Endothelial cell (in vitro differentiated cells): ENCODE data around the gene SNX24. TPM values are rescaled to one million over a fixed set of nuclear protein-coding genes. Genes with fewer than 3 reads are reported as not detected.

Experiments used
- DNase-seq: peaks from one replicate; pipeline ENCODE4 v3.0.0; 2021; ENCODE audit warnings: low spot score
- H3K27ac Mint-ChIP-seq: one replicate; pipeline ENCODE4 v1.8.0; 2021; ENCODE audit warnings: mixed read lengths, inconsistent platforms; ENCODE audit not compliant: unreplicated experiment
- H3K27me3 Mint-ChIP-seq: one replicate; pipeline ENCODE4 v1.8.0; 2021; ENCODE audit warnings: mild to moderate bottlenecking, moderate library complexity, mixed read lengths, inconsistent platforms; ENCODE audit not compliant: unreplicated experiment
- H3K36me3 Mint-ChIP-seq: one replicate; pipeline ENCODE4 v1.8.0; 2021; ENCODE audit warnings: mild to moderate bottlenecking, low read depth, mixed read lengths, inconsistent platforms; ENCODE audit not compliant: unreplicated experiment
- H3K4me1 Mint-ChIP-seq: one replicate; pipeline ENCODE4 v1.8.0; 2021; ENCODE audit warnings: mild to moderate bottlenecking, mixed read lengths, inconsistent platforms; ENCODE audit not compliant: unreplicated experiment
- H3K4me3 Mint-ChIP-seq: one replicate; pipeline ENCODE4 v1.8.0; 2021; ENCODE audit warnings: mild to moderate bottlenecking, mixed read lengths, inconsistent platforms; ENCODE audit not compliant: unreplicated experiment
- H3K9me3 Mint-ChIP-seq: one replicate; pipeline ENCODE4 v1.8.0; 2021; ENCODE audit warnings: mixed read lengths, inconsistent platforms; ENCODE audit not compliant: unreplicated experiment
- CTCF ChIP-seq: fragments of 200-600 bp; sonication (generic); IDR thresholded peaks from one replicate; pipeline ENCODE4 v1.5.0; 2021; ENCODE audit warnings: antibody characterized with exemption; ENCODE audit not compliant: unreplicated experiment
- total RNA-seq: library from RNA; stranded (reverse); fragmentation: NEBNext Ultra II Directional; extraction: Animal tissue kit (Norgen Biotek cat#: 25700); gene quantifications from one replicate; pipeline ENCODE4 v1.2.1, GENCODE V29; 2021; ENCODE audit not compliant: unreplicated experiment

SNX24 gene
- total RNA-seq, 1 donor from 2014 or later, result 16.1 TPM

GRCh38 chr5:122977319-122977718, 131.9 kb downstream of the SNX24 start:
- no peaks in the 10 kb centered on the region for H3K9me3 Mint-ChIP-seq
- H3K4me3 Mint-ChIP-seq, result no peak overlapping the region
- no peak overlapping the region for H3K27ac Mint-ChIP-seq
- H3K27me3 Mint-ChIP-seq, result no peaks in the 10 kb centered on the region
- no peaks in the 10 kb centered on the region for H3K36me3 Mint-ChIP-seq
- no peak for DNase-seq
- TF ChIP-seq CTCF, result no peak
- no peaks in the 10 kb centered on the region for H3K4me1 Mint-ChIP-seq

- no peak overlapping the region for H3K4me3 Mint-ChIP-seq
- no peaks in the 10 kb centered on the region for H3K9me3 Mint-ChIP-seq
- no peak for DNase-seq
- H3K4me1 Mint-ChIP-seq, result no peaks in the 10 kb centered on the region
- H3K27me3 Mint-ChIP-seq, result no peaks in the 10 kb centered on the region
- no peak for TF ChIP-seq CTCF
- no peaks in the 10 kb centered on the region for H3K36me3 Mint-ChIP-seq
- H3K27ac Mint-ChIP-seq, result no peak overlapping the region
These were observed 132.7 kb downstream of the SNX24 start for GRCh38 chr5:122978068-122978467.

- Mint-ChIP-seq H3K36me3 (no peaks in the 10 kb centered on the region), H3K4me3 (no peak overlapping the region), H3K9me3 (no peaks in the 10 kb centered on the region), H3K27me3 (no peaks in the 10 kb centered on the region), H3K4me1 (no peaks in the 10 kb centered on the region), H3K27ac (no peak overlapping the region)
- DNase-seq, result no peak
- no peak for TF ChIP-seq CTCF
These were observed 133.4 kb downstream of the SNX24 start for GRCh38 chr5:122978644-122979297.

- Mint-ChIP-seq H3K27me3 (peaks cover 1% of the 10 kb centered on the region), H3K27ac (no peak overlapping the region), H3K4me3 (no peak overlapping the region), H3K9me3 (no peaks in the 10 kb centered on the region), H3K36me3 (no peaks in the 10 kb centered on the region), H3K4me1 (no peaks in the 10 kb centered on the region)
- no peak for DNase-seq
- TF ChIP-seq CTCF, result no peak
These were observed 136.4 kb downstream of the SNX24 start for GRCh38 chr5:122981846-122982245.

GRCh38 chr5:122982376-122982775, 137.0 kb downstream of the SNX24 start:
- Mint-ChIP-seq H3K4me1 (no peaks in the 10 kb centered on the region), H3K27me3 (peaks cover 3% of the 10 kb centered on the region)

More at GRCh38 chr5:122982376-122982775, 137.0 kb downstream of the SNX24 start:
- no peak for DNase-seq
- Mint-ChIP-seq H3K4me3 (no peak overlapping the region), H3K36me3 (no peaks in the 10 kb centered on the region), H3K27ac (no peak overlapping the region), H3K9me3 (no peaks in the 10 kb centered on the region)
- TF ChIP-seq CTCF, result no peak
